ENCODE results near the gene FAM107B.
"Not testable (repeated sequence)": the region's sequence is repeated elsewhere in the genome, so short reads cannot be mapped to it uniquely, and the experiment has no call there.

The FAM107B gene

GRCh38 chr10:14693891-14694290 lies 80.8 kb downstream of the FAM107B start:
- DNase-seq (ENCODE audit: low read depth, low spot score), result no peak

- no peak for DNase-seq (ENCODE audit: low read depth, low spot score)
Observed at GRCh38 chr10:14692344-14693076, 82.2 kb downstream of the FAM107B start.

GRCh38 chr10:14691359-14691758 lies 83.3 kb downstream of the FAM107B start:
- DNase-seq (ENCODE audit: low read depth, low spot score), result no peak

GRCh38 chr10:14688606-14689005 lies 86.1 kb downstream of the FAM107B start:
- no peak for DNase-seq (ENCODE audit: low read depth, low spot score)

- not testable (repeated sequence) for DNase-seq (ENCODE audit: low read depth, low spot score)
Observed at GRCh38 chr10:14688189-14688588, 86.5 kb downstream of the FAM107B start.

- DNase-seq (ENCODE audit: low read depth, low spot score), result no peak
Observed at GRCh38 chr10:14687340-14687739, 87.4 kb downstream of the FAM107B start.

- DNase-seq (ENCODE audit: low read depth, low spot score), result no peak
Observed at GRCh38 chr10:14686356-14686755, 88.3 kb downstream of the FAM107B start.

GRCh38 chr10:14684354-14684753 lies 90.3 kb downstream of the FAM107B start:
- DNase-seq (ENCODE audit: low read depth, low spot score), result no peak

GRCh38 chr10:14683256-14683655 lies 91.4 kb downstream of the FAM107B start:
- DNase-seq (ENCODE audit: low read depth, low spot score), result no peak

- no peak for DNase-seq (ENCODE audit: low read depth, low spot score)
Observed at GRCh38 chr10:14681802-14682201, 92.9 kb downstream of the FAM107B start.

- no peak for DNase-seq (ENCODE audit: low read depth, low spot score)
Observed at GRCh38 chr10:14681305-14681704, 93.4 kb downstream of the FAM107B start.

GRCh38 chr10:14678637-14679036 lies 96.1 kb downstream of the FAM107B start:
- DNase-seq (ENCODE audit: low read depth, low spot score), result no peak

- no peak for DNase-seq (ENCODE audit: low read depth, low spot score)
Observed at GRCh38 chr10:14676732-14677131, 98.0 kb downstream of the FAM107B start.

GRCh38 chr10:14674376-14675050 lies 100.2 kb downstream of the FAM107B start:
- no peak for DNase-seq (ENCODE audit: low read depth, low spot score)

- DNase-seq (ENCODE audit: low read depth, low spot score), result no peak
Observed at GRCh38 chr10:14673189-14673861, 101.4 kb downstream of the FAM107B start.

GRCh38 chr10:14671386-14671831 lies 103.3 kb downstream of the FAM107B start:
- no peak for DNase-seq (ENCODE audit: low read depth, low spot score)

- DNase-seq (ENCODE audit: low read depth, low spot score), result no peak
Observed at GRCh38 chr10:14670551-14671240, 104.0 kb downstream of the FAM107B start.

GRCh38 chr10:14669576-14669975 lies 105.1 kb downstream of the FAM107B start:
- DNase-seq (ENCODE audit: low read depth, low spot score), result no peak

GRCh38 chr10:14667781-14668180 lies 106.9 kb downstream of the FAM107B start:
- DNase-seq (ENCODE audit: low read depth, low spot score), result no peak

GRCh38 chr10:14667280-14667679 lies 107.4 kb downstream of the FAM107B start:
- DNase-seq (ENCODE audit: low read depth, low spot score), result no peak

GRCh38 chr10:14665865-14666857 lies 108.5 kb downstream of the FAM107B start:
- DNase-seq (ENCODE audit: low read depth, low spot score), result no peak
